Measurements from ENCODE around the gene SGTA. TPM values are rescaled to one million over a fixed set of nuclear protein-coding genes. Genes with fewer than 3 reads are reported as not detected.

Gene SGTA
- total RNA-seq, 2 experiments from 2014 or later = 49.3 to 58.6 TPM

DNA sequence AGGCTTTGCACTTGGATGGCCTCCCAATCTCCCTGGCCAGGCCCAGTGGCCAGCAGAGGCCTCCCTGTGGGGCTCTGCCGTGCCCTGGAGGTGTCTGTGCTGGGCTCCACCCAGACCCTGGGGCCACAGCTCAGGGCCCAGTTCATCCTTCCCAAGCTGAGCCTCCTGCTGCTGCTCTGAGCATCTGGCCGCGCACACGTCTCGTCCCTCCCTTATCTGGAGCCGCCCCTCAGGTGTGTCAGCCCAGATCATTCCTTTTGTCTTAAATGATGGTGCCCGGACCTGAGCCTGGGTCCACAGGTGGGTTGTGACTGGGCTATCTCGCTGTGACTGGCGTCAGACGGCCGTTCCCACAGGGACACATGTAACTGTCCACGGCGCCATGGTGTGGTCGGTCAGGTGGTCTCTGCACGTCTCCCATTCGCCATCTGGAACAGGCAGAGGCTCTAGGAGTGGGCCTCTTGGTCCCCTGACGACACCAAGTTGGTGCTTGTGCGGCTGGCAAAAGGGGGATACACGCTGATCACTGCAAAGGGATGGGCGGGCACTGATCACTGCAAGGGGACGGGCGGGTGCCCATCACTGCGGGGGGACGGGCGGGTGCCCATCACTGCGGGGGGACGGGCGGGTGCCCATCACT lies 22.3 kb upstream of the SGTA start:
- ATAC-seq (no peak), DNase-seq (no peak)
- Mint-ChIP-seq H3K36me3 (peaks cover 31% of the 10 kb centered on the region), H3K27me3 (no peaks in the 10 kb centered on the region), H3K9me3 (ENCODE audit: low read depth) (no peaks in the 10 kb centered on the region), H3K4me3 (no peak overlapping the region), H3K4me1 (no peaks in the 10 kb centered on the region), H3K27ac (no peak overlapping the region)
- CTCF ChIA-PET = no interaction called here

DNA sequence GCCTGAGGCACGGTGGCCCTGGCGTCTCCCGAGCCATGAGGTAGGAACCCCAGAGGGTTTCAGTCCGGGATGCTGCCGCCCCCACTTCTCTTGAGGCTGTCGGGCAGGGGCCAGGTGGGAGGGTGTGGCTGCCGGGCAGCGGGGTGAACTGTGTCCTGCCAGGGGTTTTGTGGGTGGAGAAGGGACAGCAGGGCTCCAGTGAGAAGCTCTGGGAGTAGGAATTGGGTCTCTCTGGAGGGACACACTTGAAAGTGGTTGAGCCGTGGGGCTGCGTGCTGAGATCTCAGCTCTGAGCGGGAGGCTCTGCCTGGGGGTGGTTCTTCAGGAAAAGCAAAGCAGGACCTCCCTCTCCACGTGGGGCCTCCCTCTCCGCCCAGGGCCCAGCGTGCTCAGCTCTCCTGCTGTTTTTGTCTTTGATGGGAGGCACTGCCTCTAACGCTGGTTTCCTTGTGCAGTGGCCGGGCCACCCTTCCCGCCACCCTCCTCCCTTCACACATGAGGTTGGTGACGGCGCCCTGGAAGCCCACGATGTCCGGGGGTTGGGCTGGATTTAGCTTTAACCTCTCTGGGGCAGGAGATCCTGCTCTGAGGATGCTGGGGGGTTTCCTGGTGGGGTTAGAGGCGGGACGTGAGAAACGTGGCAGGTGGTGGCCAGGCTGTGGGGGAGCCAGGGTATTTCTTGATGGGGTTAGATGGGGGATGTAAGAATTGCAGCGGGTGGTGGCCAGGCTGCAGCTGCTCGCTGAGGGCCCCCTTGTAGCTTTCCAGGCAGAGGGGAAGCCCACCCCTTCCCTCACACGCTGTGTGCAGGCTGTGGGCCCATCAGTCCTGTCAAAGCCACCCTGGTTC lies 21.3 kb upstream of the SGTA start:
- peaks cover 31% of the 10 kb centered on the region for H3K36me3 Mint-ChIP-seq
- H3K4me1 Mint-ChIP-seq = no peaks in the 10 kb centered on the region
- CTCF ChIA-PET = interaction anchor here (0.8 kb wide), 1 partner anchor 55 kb away, joined by 3 read pairs; no protein-coding TSS in a partner anchor
- DNase-seq (no peak), ATAC-seq (no peak)
- H3K4me3 Mint-ChIP-seq = no peak overlapping the region
- H3K27ac Mint-ChIP-seq = no peak overlapping the region
- H3K9me3 Mint-ChIP-seq (ENCODE audit: low read depth) = no peaks in the 10 kb centered on the region
- no peaks in the 10 kb centered on the region for H3K27me3 Mint-ChIP-seq

DNA sequence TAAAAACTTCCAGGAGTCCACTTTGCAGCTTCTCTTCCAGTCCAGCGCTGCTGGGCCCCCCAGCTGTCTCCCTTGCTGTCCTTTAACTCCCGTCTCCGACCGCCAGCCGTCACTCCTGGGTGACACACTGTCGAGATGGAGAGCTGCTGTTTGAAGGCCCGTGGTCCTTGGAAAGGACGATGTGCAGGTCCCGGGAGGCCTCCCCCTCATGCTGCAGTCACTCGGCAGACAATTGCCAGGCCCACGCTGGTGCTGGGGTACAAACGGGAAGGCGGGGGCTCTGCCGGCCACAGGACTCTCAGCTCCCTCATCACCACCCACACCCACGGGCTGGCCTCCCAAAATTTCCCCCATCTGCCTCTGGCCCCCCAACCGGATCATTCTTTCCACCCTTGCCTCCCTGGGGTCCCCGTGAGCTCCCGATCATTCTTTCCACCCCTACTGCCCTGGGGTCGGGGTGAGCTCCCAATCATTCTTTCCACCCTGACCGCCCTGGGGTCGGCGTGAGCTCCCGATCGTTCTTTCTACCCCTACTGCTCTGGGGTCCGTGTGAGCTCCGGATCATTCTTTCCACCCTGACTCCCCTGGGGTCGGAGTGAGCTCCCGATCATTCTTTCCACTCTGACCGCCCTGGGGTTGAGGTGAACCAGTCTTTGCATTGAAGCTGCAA lies 20.5 kb upstream of the SGTA start:
- Mint-ChIP-seq H3K4me1 (no peaks in the 10 kb centered on the region), H3K4me3 (no peak overlapping the region), H3K27me3 (no peaks in the 10 kb centered on the region), H3K9me3 (ENCODE audit: low read depth) (no peaks in the 10 kb centered on the region), H3K27ac (no peak overlapping the region), H3K36me3 (peaks cover 26% of the 10 kb centered on the region)
- DNase-seq = no peak
- CTCF ChIA-PET = interaction anchor here (0.8 kb wide), 1 partner anchor 54 kb away, joined by 3 read pairs; no protein-coding TSS in a partner anchor
- ATAC-seq = no peak

DNA sequence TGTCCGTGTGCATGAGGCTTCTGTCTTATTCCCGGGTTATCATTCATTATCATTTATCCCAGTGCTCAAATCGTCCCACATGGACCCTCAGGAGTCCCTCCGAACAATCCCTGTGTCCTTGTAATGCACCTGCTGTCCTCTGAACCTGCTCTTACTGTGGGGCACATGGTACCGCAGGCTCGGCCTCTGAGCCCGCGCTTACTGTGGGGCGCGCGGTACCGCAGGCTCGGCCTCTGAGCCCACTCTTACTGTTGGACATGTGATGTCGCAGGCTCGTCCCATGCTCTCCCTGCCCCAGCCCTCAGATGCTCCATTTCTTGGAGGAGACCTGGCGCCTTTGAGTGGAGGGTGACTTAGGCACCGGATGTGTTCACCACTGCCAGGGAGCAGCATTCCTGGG lies 19.8 kb upstream of the SGTA start:
- ATAC-seq = no peak
- DNase-seq = no peak
- no peaks in the 10 kb centered on the region for H3K9me3 Mint-ChIP-seq (ENCODE audit: low read depth)
- no peaks in the 10 kb centered on the region for H3K27me3 Mint-ChIP-seq
- H3K4me1 Mint-ChIP-seq = no peaks in the 10 kb centered on the region
- CTCF ChIA-PET = no interaction called here
- peaks cover 25% of the 10 kb centered on the region for H3K36me3 Mint-ChIP-seq
- H3K4me3 Mint-ChIP-seq = no peak overlapping the region
- no peak overlapping the region for H3K27ac Mint-ChIP-seq

DNA sequence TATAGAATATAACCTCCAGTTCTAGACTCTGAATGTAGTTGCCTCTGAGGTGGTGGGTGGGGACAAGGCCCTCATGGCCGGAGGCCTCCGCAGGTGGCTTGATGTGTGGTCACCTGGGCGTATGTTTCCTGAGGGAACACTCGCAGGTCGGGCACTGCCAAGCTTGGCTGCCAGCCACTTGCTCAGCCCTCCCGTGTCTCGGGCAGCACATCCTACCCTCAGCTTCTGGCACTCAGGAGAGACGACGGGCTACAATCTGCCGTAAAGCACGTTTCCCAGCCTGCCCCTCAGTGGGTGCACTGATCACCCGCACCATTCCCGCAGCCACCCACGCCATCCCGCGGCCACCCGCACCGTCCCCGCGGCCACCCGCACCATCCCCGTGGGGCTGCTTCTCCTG lies 17.4 kb upstream of the SGTA start:
- H3K4me3 Mint-ChIP-seq = no peak overlapping the region
- H3K27ac Mint-ChIP-seq = no peak overlapping the region

DNA sequence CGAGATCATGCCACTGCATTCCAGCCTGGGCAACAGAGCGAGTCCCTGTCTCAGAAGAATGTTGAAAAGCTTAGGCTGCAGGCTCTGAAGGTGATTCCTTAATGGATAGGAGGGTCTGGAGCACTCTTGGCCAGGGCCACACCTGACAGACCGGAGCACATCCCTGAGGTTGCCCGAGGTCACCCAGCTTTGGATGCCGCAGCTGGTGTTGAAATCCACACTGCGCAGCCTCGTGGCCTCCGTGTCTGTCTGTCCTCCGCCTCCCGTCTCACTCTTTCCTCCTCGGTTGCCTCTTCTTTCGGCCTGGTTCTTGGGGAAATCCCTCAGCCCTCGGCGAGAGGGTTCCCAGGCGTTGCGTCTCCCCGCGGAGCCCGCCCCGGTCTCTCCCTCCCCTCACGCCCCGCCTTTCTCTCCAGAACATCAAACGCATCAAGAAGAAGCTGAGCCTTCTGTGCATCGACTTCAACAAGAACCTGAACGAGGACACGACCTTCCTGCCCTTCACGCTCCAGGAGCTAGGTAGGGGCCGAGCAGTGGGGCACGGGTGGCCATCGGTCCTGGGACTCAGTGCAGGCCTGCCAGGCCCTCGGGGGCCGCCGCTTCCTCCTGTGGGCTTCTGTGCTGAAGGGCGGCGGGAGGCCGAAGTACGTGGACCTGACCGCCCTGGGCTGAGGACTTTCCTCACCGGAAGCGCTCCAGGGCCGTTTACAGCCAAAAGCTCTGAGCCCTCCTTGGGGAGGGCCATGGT lies 16.4 kb upstream of the SGTA start:
- H3K27ac Mint-ChIP-seq = no peak overlapping the region
- peaks cover 32% of the 10 kb centered on the region for H3K36me3 Mint-ChIP-seq
- CTCF ChIA-PET = interaction anchor here (0.5 to 1.0 kb wide), 2 partner anchors 15 to 50 kb away, joined by 3 to 4 read pairs; no protein-coding TSS in a partner anchor
- ATAC-seq = no peak
- H3K4me3 Mint-ChIP-seq = no peak overlapping the region
- no peaks in the 10 kb centered on the region for H3K4me1 Mint-ChIP-seq
- no peaks in the 10 kb centered on the region for H3K9me3 Mint-ChIP-seq (ENCODE audit: low read depth)
- H3K27me3 Mint-ChIP-seq = no peaks in the 10 kb centered on the region
- DNase-seq = no peak

More for the DNA sequence above, 17.4 kb upstream of the SGTA start:
- no peaks in the 10 kb centered on the region for H3K4me1 Mint-ChIP-seq
- ATAC-seq (no peak), DNase-seq (no peak)
- H3K9me3 Mint-ChIP-seq (ENCODE audit: low read depth) = no peaks in the 10 kb centered on the region
- peaks cover 33% of the 10 kb centered on the region for H3K36me3 Mint-ChIP-seq
- CTCF ChIA-PET = no interaction called here
- H3K27me3 Mint-ChIP-seq = no peaks in the 10 kb centered on the region

DNA sequence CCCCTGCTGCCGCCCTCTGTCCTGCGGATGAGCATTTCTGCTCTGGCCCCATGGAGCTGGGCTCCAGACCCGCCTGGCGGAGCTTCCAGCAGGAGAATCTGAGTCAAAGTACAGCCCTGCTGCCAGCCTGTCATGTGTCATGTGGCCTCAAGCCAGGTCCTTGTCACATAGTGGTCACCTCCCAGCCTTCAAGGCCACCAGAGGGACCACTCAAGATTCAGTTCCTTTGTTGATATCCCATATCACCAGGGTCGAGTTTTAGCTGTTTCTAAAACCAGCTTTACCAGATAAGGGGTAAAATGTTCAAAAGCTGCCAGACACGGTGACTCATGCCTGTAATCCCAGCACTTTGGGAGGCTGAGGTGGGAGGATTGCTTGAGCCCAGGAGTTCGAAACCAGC lies 15.7 kb upstream of the SGTA start:
- H3K27ac Mint-ChIP-seq = no peak overlapping the region
- peaks cover 32% of the 10 kb centered on the region for H3K36me3 Mint-ChIP-seq
- H3K9me3 Mint-ChIP-seq (ENCODE audit: low read depth) = no peaks in the 10 kb centered on the region
- ATAC-seq (no peak), DNase-seq (no peak)
- no peaks in the 10 kb centered on the region for H3K27me3 Mint-ChIP-seq
- CTCF ChIA-PET = interaction anchor here (1.0 kb wide), 1 partner anchor 49 kb away, joined by 3 read pairs; no protein-coding TSS in a partner anchor
- H3K4me1 Mint-ChIP-seq = no peaks in the 10 kb centered on the region
- H3K4me3 Mint-ChIP-seq = no peak overlapping the region

DNA sequence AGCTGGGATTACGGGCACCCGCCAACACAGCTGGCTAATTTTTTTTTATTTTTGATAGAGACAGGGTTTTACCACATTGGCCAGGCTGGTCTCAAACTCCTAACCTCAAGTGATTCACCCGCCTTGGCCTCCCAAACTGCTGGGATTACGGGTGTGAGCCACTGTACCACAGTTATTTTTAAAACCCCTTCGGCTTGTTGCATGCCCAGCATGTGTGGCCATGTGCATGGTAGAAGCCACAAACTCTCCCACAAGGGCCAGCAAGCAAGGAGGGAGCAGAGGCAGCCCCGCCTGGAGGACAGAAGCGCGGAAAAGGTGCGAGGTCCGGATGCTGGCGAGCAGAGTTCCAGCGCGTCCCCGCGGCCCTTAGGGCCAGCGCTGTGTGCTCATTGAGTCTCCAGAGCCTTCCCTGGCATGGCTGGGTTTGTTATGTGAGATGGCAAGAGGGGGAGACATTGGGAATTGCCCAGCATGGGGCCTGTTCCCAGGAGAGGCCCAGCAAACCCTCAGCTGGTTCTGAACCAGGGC lies 15.1 kb upstream of the SGTA start:
- no peaks in the 10 kb centered on the region for H3K4me1 Mint-ChIP-seq

DNA sequence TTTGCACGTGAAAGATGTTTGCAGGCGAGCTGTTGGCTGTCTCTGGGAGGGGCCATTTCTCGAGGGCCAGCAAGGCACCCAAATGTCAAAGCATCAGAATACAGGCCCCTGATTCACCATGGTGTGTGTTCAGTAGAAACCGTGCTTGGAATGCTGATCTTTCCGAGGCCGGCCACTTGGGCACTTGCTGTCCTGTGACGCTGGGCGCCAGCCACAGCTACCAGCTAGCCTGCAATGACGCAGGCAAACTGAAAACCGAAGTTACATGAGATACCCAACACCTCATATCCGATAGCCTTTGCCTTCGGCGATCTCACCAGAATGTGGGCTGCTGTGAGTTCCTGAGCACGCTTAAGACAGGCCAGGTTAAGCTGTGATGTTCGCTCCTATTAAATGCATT lies 14.2 kb upstream of the SGTA start:
- H3K36me3 Mint-ChIP-seq = peaks cover 31% of the 10 kb centered on the region
- H3K4me3 Mint-ChIP-seq = no peak overlapping the region
- H3K9me3 Mint-ChIP-seq (ENCODE audit: low read depth) = no peaks in the 10 kb centered on the region
- H3K4me1 Mint-ChIP-seq = no peaks in the 10 kb centered on the region
- H3K27me3 Mint-ChIP-seq = no peaks in the 10 kb centered on the region
- DNase-seq = no peak
- CTCF ChIA-PET = interaction anchor here (0.7 kb wide), 1 partner anchor 16 kb away, joined by 3 read pairs; no protein-coding TSS in a partner anchor
- no peak for ATAC-seq
- H3K27ac Mint-ChIP-seq = no peak overlapping the region

More for the DNA sequence above, 15.1 kb upstream of the SGTA start:
- no peak overlapping the region for H3K4me3 Mint-ChIP-seq
- no peak for ATAC-seq
- CTCF ChIA-PET = interaction anchor here (1.0 kb wide), 1 partner anchor 49 kb away, joined by 3 read pairs; no protein-coding TSS in a partner anchor
- no peaks in the 10 kb centered on the region for H3K27me3 Mint-ChIP-seq
- no peaks in the 10 kb centered on the region for H3K9me3 Mint-ChIP-seq (ENCODE audit: low read depth)
- H3K27ac Mint-ChIP-seq = no peak overlapping the region
- peaks cover 32% of the 10 kb centered on the region for H3K36me3 Mint-ChIP-seq
- DNase-seq = no peak

DNA sequence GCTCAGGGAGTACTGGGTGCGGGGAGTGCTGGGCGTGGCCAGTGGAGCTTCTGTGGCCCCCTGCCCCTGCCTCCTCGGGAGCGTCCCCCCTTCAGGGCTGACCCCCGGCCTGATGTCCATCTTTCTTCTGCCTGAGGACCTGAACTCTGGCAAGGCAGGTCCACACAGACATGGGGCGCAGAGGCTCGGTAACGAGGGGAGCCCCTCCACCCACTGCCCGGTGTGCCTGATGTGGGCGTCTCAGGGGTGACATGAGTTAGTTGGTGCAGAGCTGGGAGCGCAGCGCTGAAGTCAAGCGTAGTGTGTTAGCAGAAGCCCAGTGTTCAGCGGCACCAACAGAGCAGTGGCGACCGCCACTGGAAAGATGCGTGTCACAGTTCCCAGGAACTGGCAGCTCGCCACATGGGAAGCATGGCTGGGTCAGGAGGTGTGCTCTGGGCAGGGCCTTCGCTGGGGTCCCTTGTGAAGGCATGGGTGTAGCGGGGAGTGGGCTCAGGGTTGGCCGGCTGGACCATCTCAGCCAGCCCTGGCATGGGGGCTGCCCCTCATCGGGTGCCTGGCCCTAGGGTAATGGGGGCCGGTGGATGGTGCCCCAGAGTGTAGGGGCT lies 13.7 kb upstream of the SGTA start:
- no peaks in the 10 kb centered on the region for H3K27me3 Mint-ChIP-seq
- no peak for DNase-seq
- no peak overlapping the region for H3K27ac Mint-ChIP-seq
- no peaks in the 10 kb centered on the region for H3K4me1 Mint-ChIP-seq
- CTCF ChIA-PET = interaction anchor here (0.7 kb wide), 1 partner anchor 15 kb away, joined by 3 read pairs; no protein-coding TSS in a partner anchor
- H3K36me3 Mint-ChIP-seq = peaks cover 29% of the 10 kb centered on the region
- no peak overlapping the region for H3K4me3 Mint-ChIP-seq
- H3K9me3 Mint-ChIP-seq (ENCODE audit: low read depth) = no peaks in the 10 kb centered on the region
- ATAC-seq = no peak

DNA sequence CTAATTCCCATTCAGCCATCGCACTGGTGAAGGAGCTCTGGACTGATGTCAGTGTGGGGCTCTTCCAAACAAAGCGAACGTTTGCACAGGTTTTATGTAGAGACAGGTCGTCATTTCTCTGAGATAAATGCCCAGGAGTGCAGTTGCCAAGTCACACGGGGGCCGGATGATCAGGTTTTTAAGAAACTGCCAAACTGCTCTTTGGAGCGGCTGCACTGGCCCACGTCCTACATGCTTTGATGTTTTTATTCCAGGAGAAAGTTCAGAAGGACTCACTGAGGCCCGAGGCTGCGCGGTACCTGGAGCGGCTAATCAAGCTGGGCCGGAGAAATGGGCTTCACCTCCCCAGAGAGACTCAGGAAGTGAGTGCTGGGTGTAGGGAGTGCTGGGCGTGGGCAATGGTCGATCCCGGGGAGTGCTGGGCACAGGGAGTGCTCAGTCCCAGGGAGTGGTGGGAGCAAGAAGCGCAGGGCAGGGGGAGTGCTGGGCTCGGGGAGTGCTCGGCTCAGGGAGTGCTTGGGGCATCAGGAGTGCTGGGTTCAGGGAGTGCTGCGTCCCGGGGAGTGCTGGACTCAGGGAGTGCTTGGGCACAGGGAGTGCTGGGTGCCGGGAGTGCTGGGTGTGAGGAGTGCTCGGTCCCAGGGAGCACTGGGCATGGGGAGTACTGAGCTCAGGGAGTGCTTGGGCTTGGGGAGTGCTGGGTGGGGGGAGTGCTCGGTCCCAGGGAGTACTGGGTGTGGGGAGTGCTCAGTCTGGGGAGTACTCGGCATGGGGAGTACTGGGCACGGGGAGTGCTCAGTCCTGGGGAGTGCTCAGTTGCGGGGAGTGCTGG lies 13.0 kb upstream of the SGTA start:
- ATAC-seq (no peak), DNase-seq (no peak)

DNA sequence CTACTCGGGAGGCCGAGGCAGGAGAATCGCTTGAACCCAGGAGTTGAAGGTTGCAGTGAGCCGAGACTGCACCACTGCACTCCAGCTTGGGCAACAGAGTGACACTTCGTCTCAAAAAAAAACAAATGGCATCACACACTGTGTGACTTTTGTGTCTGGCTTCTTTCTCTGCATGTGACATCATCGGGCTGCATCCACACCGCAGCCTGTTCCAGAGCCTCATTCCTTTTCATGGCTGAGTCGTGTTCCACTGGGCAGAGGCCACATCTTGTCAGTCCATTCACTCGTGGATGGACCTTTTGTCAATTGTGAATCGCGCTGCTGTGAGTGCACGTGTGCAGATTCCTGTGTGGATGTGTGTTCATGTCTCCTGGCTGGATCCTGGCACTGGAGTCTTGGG lies 10.5 kb upstream of the SGTA start:
- no peak for DNase-seq
- no peaks in the 10 kb centered on the region for H3K9me3 Mint-ChIP-seq (ENCODE audit: low read depth)
- no peak for ATAC-seq
- peaks cover 25% of the 10 kb centered on the region for H3K36me3 Mint-ChIP-seq
- H3K27me3 Mint-ChIP-seq = no peaks in the 10 kb centered on the region
- no peak overlapping the region for H3K27ac Mint-ChIP-seq
- H3K4me3 Mint-ChIP-seq = no peak overlapping the region
- CTCF ChIA-PET = interaction anchor here (0.6 kb wide), 1 partner anchor 145 kb away, joined by 3 read pairs; no protein-coding TSS in a partner anchor
- peaks cover 13% of the 10 kb centered on the region for H3K4me1 Mint-ChIP-seq

More for the DNA sequence above, 13.0 kb upstream of the SGTA start:
- Mint-ChIP-seq H3K27me3 (no peaks in the 10 kb centered on the region), H3K9me3 (ENCODE audit: low read depth) (no peaks in the 10 kb centered on the region), H3K4me1 (no peaks in the 10 kb centered on the region), H3K4me3 (no peak overlapping the region), H3K27ac (no peak overlapping the region), H3K36me3 (peaks cover 26% of the 10 kb centered on the region)
- CTCF ChIA-PET = no interaction called here

Data from activated CD8-positive, alpha-beta memory T cell treated with anti-CD3 and anti-CD28 coated beads, Interleukin-2, amount 10 ng/mL, durations not matched to agents 7 days and 5 days (primary cell).